GM20431 (cell line): ENCODE measurements around the gene KRT3.
"Not testable (repeated sequence)": the region's sequence is repeated elsewhere in the genome, so short reads cannot be mapped to it uniquely, and the experiment has no call there.

Experiments used
- in situ Hi-C: fragments of 300-500 bp; cut with MseI, MboI; formaldehyde crosslinking; loops from one replicate; pipeline ENCODE4 v1.15.0; 2020; ENCODE audit warnings: low sequenced_read_pairs; ENCODE audit not compliant: unreplicated experiment

The KRT3 gene

GRCh38 chr12:52766351-52767019, 29.4 kb downstream of the KRT3 start:
- in situ Hi-C loops: no loop called here

GRCh38 chr12:52765702-52766101, 30.2 kb downstream of the KRT3 start:
- in situ Hi-C loops: no loop called here

GRCh38 chr12:52763991-52764390, 31.9 kb downstream of the KRT3 start:
- in situ Hi-C loops: no loop called here

DNA sequence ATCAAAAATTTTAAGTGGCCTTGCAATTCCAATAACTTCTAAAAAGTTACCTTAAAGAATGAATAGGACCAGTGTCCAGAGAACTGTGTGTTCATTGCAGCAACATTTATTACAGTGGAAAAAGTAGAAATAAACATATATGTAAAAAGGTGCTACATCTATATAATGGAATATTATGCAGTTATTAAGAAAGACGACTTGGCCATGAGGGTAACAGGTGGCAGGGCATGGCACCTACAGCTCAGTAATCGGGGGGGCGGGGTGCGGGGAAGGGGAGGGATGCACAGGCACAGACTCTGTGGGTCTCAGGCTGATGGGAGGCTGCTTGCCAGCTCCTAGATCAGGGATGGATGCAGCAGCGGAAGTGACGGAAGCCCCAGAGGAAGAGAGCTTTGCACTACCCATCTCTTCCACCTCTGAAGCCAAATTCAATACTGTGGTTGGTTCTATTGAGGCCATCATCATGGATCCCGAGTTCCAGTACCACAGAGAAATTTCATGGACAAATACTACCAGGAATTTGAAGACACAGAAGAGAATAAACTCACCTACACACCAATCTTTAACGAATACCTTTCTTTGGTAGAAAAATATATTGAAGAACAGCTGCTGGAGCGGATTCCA, 32.8 kb downstream of the KRT3 start:
- in situ Hi-C loops: no loop called here

- in situ Hi-C loops: no loop called here
Observed at GRCh38 chr12:52761802-52762201, 34.1 kb downstream of the KRT3 start.

DNA sequence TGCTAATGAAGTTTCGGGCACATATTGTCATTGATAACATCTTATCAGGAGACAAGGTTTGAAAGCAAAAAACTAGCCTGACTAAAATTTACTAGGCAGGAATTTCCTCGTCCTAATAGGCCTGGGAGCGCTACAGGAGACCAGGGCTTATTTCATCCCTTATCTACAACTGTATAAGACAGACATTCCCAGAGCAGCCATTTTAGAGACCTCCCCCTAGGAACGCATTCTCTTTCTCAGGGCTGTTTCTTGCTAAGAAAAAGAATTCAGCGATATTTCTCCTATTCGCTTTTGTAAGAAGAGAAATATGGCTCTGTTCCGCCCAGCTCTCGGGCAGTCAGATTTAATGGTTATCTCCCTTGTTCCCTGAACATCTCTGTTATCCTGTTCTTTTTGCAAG, 34.7 kb downstream of the KRT3 start:
- in situ Hi-C loops: not testable (repeated sequence)

DNA sequence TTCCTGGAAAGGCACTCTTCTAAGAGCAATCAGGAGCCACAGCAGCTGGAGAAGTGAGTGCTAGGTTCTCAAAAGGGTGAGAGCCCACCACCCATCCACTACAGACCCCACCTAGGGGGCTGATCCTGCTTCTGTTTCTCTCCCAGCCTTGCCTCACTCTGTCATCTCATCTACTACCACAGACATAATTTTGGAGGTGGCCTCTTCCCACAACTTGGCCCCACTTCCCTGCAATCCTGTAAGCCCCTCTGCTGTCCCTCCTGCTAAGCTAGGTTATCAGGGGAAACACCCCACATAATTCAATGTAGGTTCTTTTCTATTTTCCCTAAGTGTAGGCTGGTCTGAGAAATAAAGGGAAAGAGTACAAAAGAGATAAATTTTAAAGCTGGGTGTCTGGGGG, 35.3 kb downstream of the KRT3 start:
- in situ Hi-C loops: no loop called here

GRCh38 chr12:52759695-52760094, 36.2 kb downstream of the KRT3 start:
- in situ Hi-C loops: no loop called here

DNA sequence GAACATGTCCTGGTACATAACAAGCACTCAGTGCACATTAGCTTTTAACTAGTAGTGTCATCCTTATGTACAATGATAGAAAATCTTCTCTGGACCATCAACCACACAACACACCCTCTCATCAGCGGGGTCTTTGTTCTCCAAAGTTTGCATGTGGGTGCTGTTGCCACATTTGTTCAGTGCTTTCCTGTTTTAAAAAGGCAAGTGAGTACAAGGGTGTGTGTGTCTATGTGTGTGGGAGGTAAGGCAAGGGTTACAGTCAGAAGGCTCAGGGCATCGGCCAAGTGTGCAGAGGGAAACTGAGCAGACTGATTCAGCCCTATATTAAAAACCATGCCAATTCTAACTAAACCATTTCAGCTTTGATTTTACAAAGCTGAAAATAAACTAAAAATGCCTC, 36.7 kb downstream of the KRT3 start:
- in situ Hi-C loops: no loop called here

DNA sequence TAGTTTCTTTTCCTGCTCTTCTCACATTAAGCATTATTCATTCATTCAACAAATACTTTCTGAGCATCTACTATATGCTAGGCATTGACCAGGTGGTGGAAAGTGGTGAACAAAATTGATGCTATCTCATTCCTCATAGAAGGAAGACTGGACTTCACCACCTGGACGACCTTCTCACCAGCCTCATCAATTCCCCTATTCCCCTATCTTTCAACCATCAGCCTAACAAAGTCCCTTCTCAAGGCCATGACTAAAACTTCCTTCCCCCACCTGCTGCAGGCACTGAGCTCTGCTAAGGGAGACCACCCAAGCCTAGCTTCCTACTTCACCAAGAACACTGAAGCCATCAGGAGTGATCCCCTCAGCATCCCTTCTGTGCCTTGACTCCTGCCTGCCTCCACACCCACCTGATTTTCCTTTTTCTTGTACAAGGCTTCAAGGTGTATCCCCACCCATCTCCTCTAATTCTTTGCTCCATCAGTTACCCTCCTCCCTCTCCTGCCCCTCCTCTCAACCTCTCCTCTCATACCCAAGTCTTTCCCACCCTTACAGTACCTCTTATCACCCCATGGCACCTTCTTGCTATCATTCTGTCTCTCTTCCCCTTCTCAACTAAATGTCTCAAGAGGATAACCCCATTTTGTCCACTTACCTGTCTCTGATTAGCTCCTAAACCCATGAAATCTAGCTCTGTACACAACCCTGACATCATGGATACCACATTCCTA, 38.3 kb downstream of the KRT3 start:
- in situ Hi-C loops: no loop called here

- in situ Hi-C loops: no loop called here
Observed at GRCh38 chr12:52756281-52756960, 39.5 kb downstream of the KRT3 start.

DNA sequence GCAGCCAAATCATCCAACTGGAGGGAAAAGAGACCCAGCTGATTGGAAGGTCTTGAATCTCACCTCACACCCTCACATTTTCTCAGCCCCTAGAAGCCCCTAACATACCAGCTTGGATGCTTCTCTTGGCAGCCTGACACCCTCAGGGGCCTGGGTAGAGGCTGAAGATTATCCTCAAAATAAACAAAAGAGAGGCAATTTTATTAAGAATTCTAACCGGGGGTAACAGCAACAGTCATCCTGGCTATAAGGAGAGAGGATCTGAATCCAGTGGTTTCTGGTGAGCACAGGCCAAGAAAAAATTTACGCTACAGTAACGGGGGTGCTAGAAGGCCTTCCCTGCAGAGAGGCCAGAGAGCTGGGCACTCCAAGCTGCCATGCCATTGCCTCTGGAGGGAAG, 40.4 kb downstream of the KRT3 start:
- in situ Hi-C loops: no loop called here

DNA sequence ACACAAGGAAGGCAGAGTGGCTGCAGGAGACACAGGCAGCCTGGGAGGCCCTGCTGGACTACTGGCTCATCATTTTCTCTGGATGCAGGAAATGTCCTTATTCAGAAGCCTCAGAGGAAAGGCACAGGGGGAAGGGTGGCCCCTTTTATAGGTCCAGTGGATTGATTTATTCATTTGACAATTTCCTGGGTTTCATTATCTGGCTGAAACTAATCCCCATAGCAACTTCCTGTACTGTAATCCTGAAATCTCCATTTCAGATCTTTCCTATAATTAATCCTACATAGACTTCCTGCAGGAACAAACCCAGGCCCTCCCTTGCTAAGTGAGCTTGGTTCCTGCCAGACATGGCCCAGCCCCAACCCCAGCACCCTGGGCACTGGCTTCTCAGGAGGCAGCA, 41.8 kb downstream of the KRT3 start:
- in situ Hi-C loops: no loop called here

- in situ Hi-C loops: no loop called here
Observed at GRCh38 chr12:52753283-52753682, 42.6 kb downstream of the KRT3 start.

- in situ Hi-C loops: no loop called here
Observed at GRCh38 chr12:52752516-52752915, 43.4 kb downstream of the KRT3 start.

- in situ Hi-C loops: no loop called here
Observed at GRCh38 chr12:52751795-52752194, 44.1 kb downstream of the KRT3 start.

DNA sequence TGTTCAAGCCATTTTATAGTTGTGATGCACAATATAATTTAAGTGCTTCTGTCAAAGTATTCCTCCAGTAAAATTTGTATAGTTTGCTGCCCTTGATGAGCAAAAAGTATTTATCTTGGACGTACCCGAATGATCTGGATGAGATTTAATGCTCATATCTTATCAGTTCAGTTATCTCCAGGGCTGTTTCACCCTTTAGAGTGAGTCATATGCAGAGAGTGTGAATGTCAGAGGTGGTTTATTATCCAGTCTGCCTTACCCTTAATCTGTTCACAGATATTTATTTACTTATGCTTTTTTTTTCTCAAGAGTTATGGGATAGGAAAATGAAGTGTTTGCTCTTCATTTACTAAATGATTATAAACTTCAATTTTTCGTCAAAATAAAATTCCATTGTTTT, 45.4 kb downstream of the KRT3 start:
- in situ Hi-C loops: not testable (repeated sequence)

DNA sequence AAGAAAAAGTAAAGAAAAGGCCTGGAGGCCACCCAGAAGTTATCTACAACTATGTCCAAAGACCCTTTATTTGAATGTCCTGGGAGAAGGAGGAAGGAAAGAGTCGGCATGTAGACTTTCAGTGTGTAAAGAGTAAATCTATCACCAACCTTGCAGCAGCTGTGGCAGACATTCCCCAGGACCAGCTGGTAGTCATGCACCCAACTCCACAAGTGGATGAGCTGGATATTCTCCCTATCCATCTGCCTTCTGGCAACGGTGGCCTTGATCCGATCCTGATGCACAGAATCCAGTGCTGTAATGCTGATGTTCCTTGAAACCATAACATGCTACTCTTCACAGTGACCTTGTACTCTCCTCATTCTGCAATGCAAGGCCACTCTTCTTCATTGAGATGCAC, 46.1 kb downstream of the KRT3 start:
- in situ Hi-C loops: no loop called here

DNA sequence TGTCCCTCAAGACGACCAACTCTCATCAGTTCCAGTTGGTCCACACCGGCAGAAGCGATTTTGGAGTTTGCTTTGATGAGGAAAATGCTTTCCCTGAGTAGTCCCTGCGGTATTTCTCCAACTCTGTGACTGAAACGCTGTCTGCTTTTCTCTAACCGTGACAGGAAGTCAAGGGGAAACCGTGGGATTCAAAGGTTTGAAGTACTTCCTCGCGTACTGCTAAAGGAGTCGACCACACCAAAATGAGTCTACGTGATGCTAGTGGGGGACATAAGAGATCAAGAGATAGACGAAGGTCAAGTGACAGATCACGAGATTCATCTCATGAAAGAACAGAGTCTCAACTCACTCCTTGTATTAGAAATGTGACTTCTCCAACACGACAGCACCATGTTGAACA, 47.3 kb downstream of the KRT3 start:
- in situ Hi-C loops: no loop called here

DNA sequence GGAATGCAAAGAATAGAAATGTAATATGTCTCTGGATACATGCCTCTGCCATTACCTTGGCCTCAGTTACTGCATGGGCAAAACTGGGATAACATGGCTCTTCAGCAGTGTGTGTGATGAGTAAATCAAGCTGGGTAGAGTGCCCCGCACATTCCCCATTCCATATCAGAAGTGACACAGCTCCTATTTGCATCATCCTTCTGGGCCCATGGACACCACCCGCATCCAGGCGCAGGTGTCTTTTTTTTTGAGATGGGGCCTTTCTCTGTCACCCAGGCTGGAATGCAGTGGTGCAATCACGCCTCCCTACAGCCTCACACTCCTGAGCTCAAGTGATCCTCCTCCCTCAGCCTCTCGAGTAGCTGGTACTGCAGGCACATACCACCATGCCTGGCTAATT, 50.4 kb downstream of the KRT3 start:
- in situ Hi-C loops: no loop called here
